Astrocyte (in vitro differentiated cells and primary cell): Measurements from ENCODE around the gene SDK1. TPM values are rescaled to one million over a fixed set of nuclear protein-coding genes. Genes with fewer than 3 reads are reported as not detected.
A peak's percentile ranks its signal among the peaks of the same experiment; 100 is the strongest.

ENCODE experiments used
- DNase-seq: peaks from one replicate; pipeline ENCODE4 v3.0.0-alpha.2; 2010; ENCODE audit warnings: low read depth
- FAIRE-seq: peaks from 2 replicates; lab custom pipeline; 2011; peaks lifted over from hg19 to GRCh38; lab: Jason Lieb, UNC
- H2AFZ ChIP-seq: 2 replicates; pipeline ENCODE4 v1.6.0; 2012; ENCODE audit warnings: low read depth, low read length, inconsistent platforms
- H3K27ac ChIP-seq: 2 replicates; pipeline ENCODE4 v1.5.1; 2011; ENCODE audit warnings: low read depth, low read length, inconsistent platforms
- H3K27me3 ChIP-seq: 2 replicates; pipeline ENCODE4 v1.6.0; 2011; ENCODE audit warnings: low read length, inconsistent platforms; ENCODE audit not compliant: insufficient read depth
- H3K36me3 ChIP-seq: 2 replicates; pipeline ENCODE4 v1.5.1; 2011; ENCODE audit warnings: low read length, inconsistent platforms; ENCODE audit not compliant: insufficient read depth
- H3K4me1 ChIP-seq: 2 replicates; pipeline ENCODE4 v1.5.1; 2011; ENCODE audit warnings: low read length, inconsistent platforms; ENCODE audit not compliant: insufficient read depth
- H3K4me2 ChIP-seq: 2 replicates; pipeline ENCODE4 v1.6.0; 2012; ENCODE audit warnings: low read length, inconsistent platforms
- H3K4me3 ChIP-seq: 2 replicates; pipeline ENCODE4 v1.5.1; 2011; ENCODE audit warnings: low read depth, mild to moderate bottlenecking, low read length, inconsistent platforms; ENCODE audit not compliant: insufficient read depth
- H3K79me2 ChIP-seq: 2 replicates; pipeline ENCODE4 v1.6.0; 2012; ENCODE audit warnings: mild to moderate bottlenecking, low read length, inconsistent platforms; ENCODE audit not compliant: insufficient read depth
- H3K9ac ChIP-seq: 2 replicates; pipeline ENCODE4 v1.6.0; 2012; ENCODE audit warnings: mild to moderate bottlenecking, low read length, inconsistent platforms
- H3K9me3 ChIP-seq: 2 replicates; pipeline ENCODE4 v1.5.1; 2012; ENCODE audit warnings: low read depth, mild to moderate bottlenecking, low read length, inconsistent platforms; ENCODE audit not compliant: insufficient read depth
- H4K20me1 ChIP-seq: 2 replicates; pipeline ENCODE4 v1.6.0; 2012; ENCODE audit warnings: low read length, inconsistent platforms; ENCODE audit not compliant: insufficient read depth
- H3K27ac Mint-ChIP-seq: one replicate; pipeline ENCODE4 v1.8.0; 2021; ENCODE audit warnings: mild to moderate bottlenecking, mixed read lengths; ENCODE audit not compliant: unreplicated experiment
- H3K27me3 Mint-ChIP-seq: one replicate; pipeline ENCODE4 v1.8.0; 2021; ENCODE audit warnings: low read depth, mixed read lengths; ENCODE audit not compliant: unreplicated experiment
- H3K36me3 Mint-ChIP-seq: one replicate; pipeline ENCODE4 v1.8.0; 2021; ENCODE audit warnings: low read depth, mixed read lengths; ENCODE audit not compliant: unreplicated experiment
- H3K4me1 Mint-ChIP-seq: one replicate; pipeline ENCODE4 v1.8.0; 2021; ENCODE audit warnings: low read depth, mixed read lengths; ENCODE audit not compliant: unreplicated experiment
- H3K4me3 Mint-ChIP-seq: one replicate; pipeline ENCODE4 v1.8.0; 2021; ENCODE audit warnings: mild to moderate bottlenecking, moderate library complexity, mixed read lengths; ENCODE audit not compliant: unreplicated experiment
- H3K9me3 Mint-ChIP-seq: one replicate; pipeline ENCODE4 v1.8.0; 2021; ENCODE audit warnings: mild to moderate bottlenecking, mixed read lengths; ENCODE audit not compliant: unreplicated experiment
- CTCF ChIP-seq: IDR thresholded peaks from 2 replicates; pipeline ENCODE4 v1.5.1; 2011; ENCODE audit warnings: low read depth, mild to moderate bottlenecking, inconsistent platforms, low read length, moderate library complexity; ENCODE audit not compliant: insufficient read depth
- EZH2 ChIP-seq: IDR thresholded peaks from 2 replicates; pipeline ENCODE4 v1.6.1; 2012; ENCODE audit warnings: mild to moderate bottlenecking, low read length, inconsistent platforms; ENCODE audit not compliant: insufficient read depth
- total RNA-seq: library from RNA; stranded (reverse); gene quantifications from 2 replicates; pipeline ENCODE4 v1.2.1, GENCODE V29; 2021

Gene SDK1
- total RNA-seq, 1 donor from 2014 or later, result 4.2 TPM

GRCh38 chr7:4188651-4189050 lies 887.6 kb downstream of the SDK1 start:
- Histone ChIP-seq H3K9ac (no peak overlapping the region), H4K20me1 (no peaks in the 10 kb centered on the region), H3K4me2 (peak overlapping the region; percentile 51), H2AFZ (no peak overlapping the region), H3K27me3 (peaks cover 2% of the 10 kb centered on the region), H3K79me2 (no peaks in the 10 kb centered on the region), H3K36me3 (no peaks in the 10 kb centered on the region), H3K4me3 (no peak overlapping the region), H3K4me1 (no peaks in the 10 kb centered on the region), H3K27ac (no peak overlapping the region), H3K9me3 (no peaks in the 10 kb centered on the region)
- DNase-seq (peak; percentile 12), FAIRE-seq (no peak)
- H3K36me3 Mint-ChIP-seq, result peaks cover 3% of the 10 kb centered on the region
- no peak overlapping the region for H3K27ac Mint-ChIP-seq
- H3K4me3 Mint-ChIP-seq, result no peak overlapping the region
- H3K4me1 Mint-ChIP-seq, result no peaks in the 10 kb centered on the region
- no peaks in the 10 kb centered on the region for H3K9me3 Mint-ChIP-seq
- peaks cover 4% of the 10 kb centered on the region for H3K27me3 Mint-ChIP-seq
- TF ChIP-seq CTCF, result no peak
- no peak for TF ChIP-seq EZH2

DNA sequence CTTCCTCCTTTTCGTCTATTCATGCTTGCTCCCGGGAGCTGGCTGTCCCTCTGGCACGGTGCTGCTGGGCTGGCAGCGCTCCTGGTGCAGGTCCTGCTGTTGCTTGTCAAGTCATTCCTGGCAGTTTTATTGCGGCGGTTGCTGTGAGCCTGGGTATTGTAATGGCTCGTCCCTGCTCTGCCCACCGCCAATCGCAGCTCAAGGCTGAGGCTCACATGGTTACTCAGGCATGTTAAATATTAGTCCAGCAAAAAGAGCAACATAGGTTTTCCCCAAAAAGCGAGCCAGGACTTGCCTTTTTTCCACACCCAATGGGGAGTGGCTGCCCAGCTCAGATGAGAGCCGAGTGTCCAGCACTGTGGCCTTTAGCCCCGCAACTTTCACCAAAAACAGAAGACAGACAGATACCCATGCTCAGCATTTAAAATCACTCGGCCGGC lies 888.1 kb downstream of the SDK1 start:
- peaks cover 2% of the 10 kb centered on the region for H3K27me3 ChIP-seq
- H3K4me3 ChIP-seq, result no peak overlapping the region
- FAIRE-seq (no peak), DNase-seq (peak; percentile 54)
- Mint-ChIP-seq H3K27me3 (peaks cover 4% of the 10 kb centered on the region), H3K36me3 (peaks cover 3% of the 10 kb centered on the region), H3K4me3 (no peak overlapping the region), H3K9me3 (no peaks in the 10 kb centered on the region), H3K4me1 (no peaks in the 10 kb centered on the region), H3K27ac (no peak overlapping the region)
- no peaks in the 10 kb centered on the region for H4K20me1 ChIP-seq
- H3K36me3 ChIP-seq, result no peaks in the 10 kb centered on the region
- no peak overlapping the region for H3K27ac ChIP-seq
- no peak overlapping the region for H3K9ac ChIP-seq
- H3K9me3 ChIP-seq, result no peaks in the 10 kb centered on the region
- H3K4me1 ChIP-seq, result no peaks in the 10 kb centered on the region
- TF ChIP-seq CTCF (no peak), EZH2 (no peak)
- H2AFZ ChIP-seq, result no peak overlapping the region
- peak overlapping the region; percentile 51 for H3K4me2 ChIP-seq
- H3K79me2 ChIP-seq, result no peaks in the 10 kb centered on the region
